ENCODE data around the gene NEK4. TPM values are rescaled to one million over a fixed set of nuclear protein-coding genes. Genes with fewer than 3 reads are reported as not detected.
A peak's percentile ranks its signal among the peaks of the same experiment; 100 is the strongest.

Gene NEK4
- total and polyA plus RNA-seq, 2 of the 13 experiments (the other 11 are each of a cell fraction or from before 2014, with no cell fraction given), result 16.5 to 38.0 TPM

GRCh38 chr3:52792413-52792812, 21.7 kb upstream of the NEK4 start (continued):
- TF ChIP-seq E2F2 (CRISPR knock-in tag; IDR thresholded peaks at IDR 0.05; ENCODE audit: borderline replicate concordance) (no peak), ZNF44 (CRISPR knock-in tag; IDR thresholded peaks at IDR 0.05) (no peak), MAFG (CRISPR knock-in tag; IDR thresholded peaks at IDR 0.05) (no peak), ZNF224 (CRISPR knock-in tag; IDR thresholded peaks at IDR 0.05) (no peak), FOXA3 (CRISPR knock-in tag; IDR thresholded peaks at IDR 0.05) (peak; percentile 54; the same call in 1 of the 2 replicates), ZNF264 (CRISPR knock-in tag; IDR thresholded peaks at IDR 0.05) (no peak), STAG1 (CRISPR knock-in tag; IDR thresholded peaks at IDR 0.05) (peak; percentile 69), IRF1 (CRISPR knock-in tag; IDR thresholded peaks at IDR 0.05; ENCODE audit: low read depth) (no peak), ARID5B (CRISPR knock-in tag; IDR thresholded peaks at IDR 0.05) (no peak), ZNF891 (CRISPR knock-in tag; IDR thresholded peaks at IDR 0.05) (0 out of 2 replicates have a peak, but pooled peaks have one; percentile 48), GATAD1 (CRISPR knock-in tag; IDR thresholded peaks at IDR 0.05) (0 out of 2 replicates have a peak, but pooled peaks have one; percentile 30), RAD21 (CRISPR knock-in tag; IDR thresholded peaks at IDR 0.05) (peak; percentile 75), ZSCAN20 (CRISPR knock-in tag; IDR thresholded peaks at IDR 0.05; ENCODE audit: borderline replicate concordance) (no peak; the same call in 1 of the 2 replicates), ZFP62 (CRISPR knock-in tag; IDR thresholded peaks at IDR 0.05) (no peak), LCORL (IDR thresholded peaks at IDR 0.05) (no peak), LCORL (CRISPR knock-in tag; IDR thresholded peaks at IDR 0.05) (peak; percentile 84), ZNF652 (CRISPR knock-in tag; IDR thresholded peaks at IDR 0.05; ENCODE audit: borderline replicate concordance, low read depth) (no peak), IKZF5 (CRISPR knock-in tag; IDR thresholded peaks at IDR 0.05) (peak; percentile 39; the same call in 1 of the 2 replicates), NCOA5 (CRISPR knock-in tag; IDR thresholded peaks at IDR 0.05) (no peak), NR2F6 (IDR thresholded peaks at IDR 0.05) (no peak), NR2F6 (CRISPR knock-in tag; IDR thresholded peaks at IDR 0.05) (0 out of 2 replicates have a peak, but pooled peaks have one; percentile 28), ELF3 (CRISPR knock-in tag; IDR thresholded peaks at IDR 0.05) (peak; percentile 30; the same call in 1 of the 2 replicates), MIER3 (CRISPR knock-in tag; IDR thresholded peaks at IDR 0.05; ENCODE audit: borderline replicate concordance) (no peak), THRA (CRISPR knock-in tag; IDR thresholded peaks at IDR 0.05; ENCODE audit: borderline replicate concordance) (peak; percentile 26; the same call in 1 of the 2 replicates), KDM3A (CRISPR knock-in tag; IDR thresholded peaks at IDR 0.05; ENCODE audit: low read depth) (0 out of 2 replicates have a peak, but pooled peaks have one; percentile 11), ZFY (CRISPR knock-in tag; IDR thresholded peaks at IDR 0.05) (peak; percentile 63)

All from HepG2 (cell line).